HG03439 (cell line): ENCODE results near the gene ACOT13.
"Not testable (repeated sequence)": the region's sequence is repeated elsewhere in the genome, so short reads cannot be mapped to it uniquely, and the experiment has no call there.

Experiments
- ATAC-seq: cut with Tn5 transposase; IDR thresholded peaks from one replicate; pipeline ENCODE4 v1.9.1; 2021; ENCODE audit warnings: mild to moderate bottlenecking, moderate library complexity; ENCODE audit not compliant: unreplicated experiment

The ACOT13 gene

DNA sequence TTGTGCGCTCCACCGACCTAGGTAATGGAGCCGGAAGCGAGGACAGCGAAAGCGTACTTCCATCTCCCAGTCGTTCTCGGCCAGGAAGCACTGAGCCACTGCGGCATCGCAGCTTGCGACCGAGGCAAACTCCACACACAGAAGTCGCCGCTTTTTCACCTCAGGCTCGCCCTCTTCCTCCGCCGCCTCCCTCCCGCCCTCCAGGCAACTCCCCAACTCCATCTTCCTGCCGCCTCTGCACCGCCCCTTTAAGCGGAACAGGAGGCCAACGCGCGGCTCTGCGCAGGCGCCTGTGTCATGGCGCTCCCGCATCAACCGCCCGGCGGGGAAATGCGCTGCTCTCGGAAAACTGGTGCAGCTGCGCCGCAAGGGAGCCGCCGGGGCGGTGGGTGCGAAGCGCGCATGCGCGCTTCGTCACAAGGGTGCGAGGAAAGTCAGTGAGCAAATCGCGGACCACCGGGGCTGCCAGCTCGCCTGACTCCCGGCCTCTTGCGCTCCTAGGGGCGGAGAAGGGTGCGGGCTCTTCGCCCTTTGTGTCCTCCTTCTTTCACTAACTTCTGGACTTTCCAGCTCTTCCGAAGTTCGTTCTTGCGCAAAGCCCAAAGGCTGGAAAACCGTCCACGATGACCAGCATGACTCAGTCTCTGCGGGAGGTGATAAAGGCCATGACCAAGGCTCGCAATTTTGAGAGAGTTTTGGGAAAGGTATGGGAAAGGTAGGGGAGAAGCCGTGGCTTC is at the start of gene ACOT13, which contains the start of gene TDP2:
Gene ACOT13 (plus strand): TSS at position 437 of the 737 bp plus-strand sequence. CDS start 187 bp downstream, at position 624.
Gene TDP2 (minus strand): TSS at position 259 of the 737 bp plus-strand sequence. CDS start 37 bp downstream, at position 222.
- peak; percentile 98 for ATAC-seq

DNA sequence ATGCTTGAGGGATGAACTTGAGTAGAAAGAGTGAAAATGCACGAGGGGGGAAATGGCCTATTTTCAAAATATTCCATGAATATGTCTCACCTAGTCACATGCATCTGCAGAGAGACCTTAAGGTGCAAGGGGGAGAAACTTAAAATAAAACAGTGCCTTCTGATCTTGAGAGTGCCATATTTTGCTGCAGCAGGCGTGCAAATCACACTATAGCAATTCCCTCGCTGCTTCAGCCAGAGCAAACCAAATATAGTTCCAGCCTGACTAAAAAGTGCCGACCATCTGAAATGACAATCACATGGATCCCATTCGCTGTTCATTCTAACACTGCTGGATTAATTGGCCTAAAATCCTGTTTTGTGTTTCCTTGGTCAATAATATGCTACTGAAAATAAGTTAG is 47.2 kb upstream of the ACOT13 start:
- no peak for ATAC-seq

DNA sequence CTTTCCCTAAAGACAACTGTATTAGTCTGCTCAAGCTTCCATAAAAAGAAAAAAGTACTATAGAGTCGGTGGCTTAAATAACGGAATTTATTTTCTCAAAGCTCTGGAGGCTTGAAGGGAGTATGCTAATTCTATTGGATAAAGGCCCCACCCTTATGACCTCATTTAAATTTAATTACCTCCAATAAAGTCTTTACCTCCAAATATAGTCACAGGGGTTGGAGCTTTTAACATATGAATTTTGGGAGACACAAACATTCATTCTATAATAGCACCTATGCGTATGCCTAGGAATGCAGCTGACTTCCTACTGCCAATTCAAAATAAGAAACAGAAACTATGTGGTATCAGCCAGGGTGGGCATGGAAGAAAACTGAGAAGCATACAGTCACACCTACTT is 46.2 kb upstream of the ACOT13 start:
- ATAC-seq: no peak

DNA sequence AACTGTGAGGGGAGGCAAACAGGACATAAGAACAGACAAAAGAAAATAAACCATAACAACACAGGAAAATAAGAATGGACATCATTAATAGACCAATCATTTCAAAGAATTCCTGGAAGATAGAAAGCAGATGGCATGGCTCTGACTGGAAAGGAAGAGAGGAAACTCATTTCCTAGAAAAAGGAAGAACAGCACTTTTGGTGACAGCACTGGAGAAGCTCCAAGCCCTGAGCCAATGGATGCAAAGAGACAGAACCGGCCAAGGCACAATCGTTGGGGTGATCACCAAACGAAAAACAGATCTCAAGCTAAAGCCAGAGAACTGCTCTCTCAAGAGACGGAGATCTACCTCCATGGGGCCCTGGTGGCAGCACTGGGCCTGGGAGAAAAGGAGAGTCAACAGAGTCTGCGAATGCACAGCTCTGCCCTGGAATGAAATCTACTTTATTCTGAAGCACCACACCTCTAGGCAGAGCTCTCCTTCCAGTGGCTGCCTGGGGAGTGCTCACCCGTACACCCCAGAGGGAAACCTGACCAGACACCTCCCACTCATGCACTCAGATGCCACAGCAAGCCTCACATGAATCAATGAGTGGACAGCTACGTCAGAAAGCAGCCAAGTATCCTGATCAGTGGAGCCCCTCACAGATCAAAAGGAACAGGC is 45.1 kb upstream of the ACOT13 start:
- no peak for ATAC-seq

DNA sequence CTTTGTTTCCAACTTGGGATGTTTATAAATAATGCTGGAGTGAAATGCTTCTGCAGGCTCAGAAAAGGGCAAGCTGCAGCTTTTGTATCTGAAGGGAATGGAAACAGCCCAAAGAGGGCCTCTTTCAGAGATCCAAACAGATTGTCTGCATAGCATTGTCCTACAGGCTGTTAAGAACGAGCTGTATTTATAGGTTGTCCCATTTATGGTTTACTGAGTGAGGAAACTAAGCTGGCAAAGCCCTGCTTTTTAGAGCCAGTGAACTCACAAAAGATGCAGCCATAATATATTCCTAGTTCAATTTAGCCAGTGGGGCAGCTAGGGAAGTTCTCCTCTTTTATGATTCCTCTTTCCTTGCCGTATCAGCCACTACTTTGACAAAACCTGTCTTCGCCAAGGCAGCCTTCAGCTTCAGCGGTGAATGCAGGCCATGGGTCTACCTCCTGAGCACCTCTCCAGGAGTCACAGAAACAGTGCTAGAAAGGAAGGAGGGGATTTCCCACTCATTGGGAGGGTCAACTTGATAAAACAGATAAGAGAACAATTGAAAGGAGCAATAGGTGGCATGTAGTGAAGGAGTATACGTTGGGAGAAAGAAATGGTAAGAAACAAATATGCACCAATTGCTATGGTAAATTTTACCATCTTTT is 35.9 kb upstream of the ACOT13 start:
- ATAC-seq: no peak

DNA sequence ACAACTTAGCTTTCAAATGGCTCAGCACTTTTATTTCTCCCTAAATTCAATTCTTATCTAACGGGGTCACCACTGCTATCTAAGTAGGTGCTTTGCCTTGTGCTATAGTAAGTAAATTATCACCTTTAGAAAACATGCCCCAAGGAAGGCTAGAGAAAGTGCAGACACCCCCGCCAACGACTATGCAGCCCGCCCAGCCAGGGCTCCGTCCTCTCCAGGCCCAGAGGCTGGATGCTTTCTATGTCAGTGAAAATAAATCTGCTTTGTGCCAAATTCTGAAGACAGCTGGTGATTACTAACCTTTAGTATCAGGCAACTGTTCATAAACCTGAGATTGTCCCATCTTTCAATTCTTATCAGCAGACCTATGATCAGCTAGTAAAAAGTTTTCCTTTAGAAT is 35.2 kb upstream of the ACOT13 start:
- ATAC-seq: no peak

DNA sequence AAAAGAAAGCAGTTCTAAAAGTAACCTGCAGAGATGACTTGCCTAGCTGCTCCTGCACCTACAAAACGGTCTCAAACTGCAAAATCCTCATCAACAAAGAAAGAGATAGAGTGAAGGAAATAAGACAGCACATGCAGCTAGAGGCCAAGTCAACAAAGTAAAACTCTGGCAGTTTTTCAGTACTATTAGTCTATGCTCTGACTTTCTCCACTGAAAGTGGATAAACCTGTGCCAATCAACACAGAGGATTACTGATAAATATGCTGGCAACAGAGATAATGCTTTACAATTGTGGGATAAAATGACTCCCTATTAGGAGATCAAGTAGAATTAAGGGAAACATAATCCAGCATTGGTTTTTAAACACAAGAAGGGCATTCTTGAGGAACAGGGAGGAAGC is 34.3 kb upstream of the ACOT13 start:
- ATAC-seq: no peak

DNA sequence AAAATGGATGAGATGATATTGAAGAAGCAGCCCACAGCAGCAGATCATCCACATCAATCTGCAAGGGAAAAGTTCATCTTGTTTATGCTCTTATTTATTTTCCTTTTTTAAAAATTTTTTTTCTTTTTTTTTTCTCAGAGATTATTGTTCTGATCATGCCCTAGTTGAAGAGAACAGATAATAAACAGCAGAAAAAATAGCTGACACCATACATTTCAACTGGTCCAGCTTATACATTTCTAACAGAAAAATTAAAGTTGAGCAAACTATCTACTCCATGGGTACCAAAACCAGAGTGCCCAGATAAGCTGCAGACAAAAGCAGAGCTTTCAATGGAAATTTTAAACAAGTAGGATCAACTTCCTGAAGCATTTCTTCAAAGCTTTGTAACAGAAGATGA is 30.2 kb upstream of the ACOT13 start:
- no peak for ATAC-seq

DNA sequence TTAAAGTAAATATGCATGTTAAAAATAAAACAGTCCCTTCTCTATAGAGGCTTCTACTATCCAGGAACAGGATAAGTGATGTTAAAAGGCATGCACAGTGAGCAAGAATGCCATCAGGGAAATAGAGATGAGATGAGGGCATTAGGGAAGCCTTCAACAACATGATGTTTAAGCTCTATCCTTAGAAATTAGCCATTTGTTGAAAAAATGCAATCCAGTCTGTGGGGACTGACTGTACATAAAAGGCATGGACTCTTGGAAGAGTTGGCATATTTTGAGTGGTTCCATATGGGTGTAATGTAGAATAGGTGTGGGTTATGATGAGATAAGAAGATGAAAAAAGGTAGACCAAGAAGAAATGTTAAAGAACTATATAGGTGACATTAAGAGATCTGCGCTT is 26.7 kb upstream of the ACOT13 start:
- ATAC-seq: no peak

DNA sequence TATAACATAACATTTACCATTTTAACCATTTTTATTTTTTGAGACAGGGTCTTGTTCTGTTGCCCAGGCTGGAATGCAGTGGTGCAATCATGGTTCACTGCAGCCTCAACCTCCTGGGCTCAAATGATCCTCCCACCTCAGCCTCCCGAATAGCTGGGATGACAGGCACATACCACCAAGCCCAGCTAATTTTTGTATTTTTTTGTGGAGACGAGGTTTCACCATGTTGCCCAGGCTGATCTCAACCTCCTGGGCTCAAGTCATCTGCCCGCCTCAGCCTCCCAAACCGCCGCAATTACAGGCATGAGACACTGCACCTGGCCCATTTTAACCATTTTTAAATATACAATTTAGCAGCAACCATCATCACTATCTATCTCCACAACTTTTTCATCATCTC is 26.2 kb upstream of the ACOT13 start:
- ATAC-seq: not testable (repeated sequence)

DNA sequence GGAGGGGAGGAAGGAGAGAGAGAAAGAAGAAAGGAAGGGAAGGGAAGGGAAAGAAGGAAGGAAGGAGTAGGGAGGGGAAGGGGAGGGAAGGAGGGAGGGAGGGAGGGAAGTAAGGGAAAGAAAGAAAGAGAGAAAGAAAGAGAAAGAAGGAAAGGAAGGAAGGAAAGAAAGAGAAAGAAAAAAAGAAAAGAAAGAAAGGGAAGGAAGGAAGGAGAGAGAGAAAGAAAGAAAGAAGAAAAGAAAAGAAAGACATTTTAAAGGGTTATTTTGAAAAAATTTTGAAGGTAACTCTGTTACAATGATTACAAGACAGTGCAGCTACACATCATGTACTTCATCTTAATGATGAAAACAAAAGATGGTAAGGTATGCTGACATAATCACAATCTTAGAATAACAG is 24.8 kb upstream of the ACOT13 start:
- no peak for ATAC-seq

DNA sequence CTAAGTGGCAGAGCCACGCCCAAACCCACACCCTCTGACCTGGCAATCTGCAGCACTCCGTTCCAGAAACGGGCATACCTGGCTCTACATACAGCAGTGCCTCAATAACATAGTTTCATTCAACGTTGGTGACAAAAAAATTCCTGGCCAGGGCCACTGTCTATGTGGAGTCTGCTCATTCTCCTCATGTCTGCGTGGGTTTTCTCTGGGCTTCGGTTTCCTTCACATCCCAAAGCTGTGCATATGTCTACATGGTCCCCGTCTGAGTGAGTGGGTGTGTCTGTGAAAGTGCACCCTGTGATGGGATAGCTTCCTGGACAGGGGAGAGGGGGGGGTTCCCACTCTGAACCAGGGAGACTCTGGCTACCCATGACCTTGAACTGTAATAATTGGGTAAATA is 23.0 kb upstream of the ACOT13 start:
- ATAC-seq: no peak

DNA sequence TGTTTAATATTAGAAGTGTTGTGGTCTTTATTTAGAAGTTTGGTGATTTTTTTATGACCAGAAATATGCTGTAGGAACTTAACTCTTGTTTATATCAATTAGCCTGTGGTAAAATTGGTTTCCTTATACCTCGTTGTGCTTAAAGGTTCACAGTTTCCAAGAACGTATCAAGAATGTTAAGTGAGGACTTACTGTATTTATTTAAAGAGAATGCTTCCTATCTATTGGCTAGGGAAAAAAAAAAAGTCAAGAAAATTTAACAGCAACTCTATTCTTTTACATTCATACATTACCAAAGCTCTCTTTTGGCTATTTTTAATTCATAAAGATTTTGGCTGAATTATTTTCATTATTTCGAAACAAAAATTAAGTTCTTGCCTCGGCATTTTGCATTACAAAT is 22.5 kb upstream of the ACOT13 start:
- no peak for ATAC-seq

DNA sequence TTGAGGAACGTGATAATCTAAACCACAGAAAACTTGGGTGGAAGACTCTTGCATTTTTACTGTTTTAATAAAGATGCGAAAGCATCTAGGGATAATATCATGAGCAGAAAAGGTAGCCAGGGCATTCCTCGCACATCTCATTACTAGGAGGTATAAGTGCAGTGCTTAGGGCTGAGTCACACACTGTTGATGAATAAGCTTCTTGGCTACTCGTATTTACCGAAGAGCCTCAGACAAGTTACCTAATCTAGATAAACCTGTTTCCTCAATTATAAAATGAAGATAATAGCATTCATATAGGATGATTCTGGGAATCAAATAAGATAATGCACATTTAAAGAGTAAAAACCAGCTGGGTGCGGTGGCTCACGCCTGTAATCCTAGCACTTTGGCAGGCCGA is 20.1 kb upstream of the ACOT13 start:
- no peak for ATAC-seq

DNA sequence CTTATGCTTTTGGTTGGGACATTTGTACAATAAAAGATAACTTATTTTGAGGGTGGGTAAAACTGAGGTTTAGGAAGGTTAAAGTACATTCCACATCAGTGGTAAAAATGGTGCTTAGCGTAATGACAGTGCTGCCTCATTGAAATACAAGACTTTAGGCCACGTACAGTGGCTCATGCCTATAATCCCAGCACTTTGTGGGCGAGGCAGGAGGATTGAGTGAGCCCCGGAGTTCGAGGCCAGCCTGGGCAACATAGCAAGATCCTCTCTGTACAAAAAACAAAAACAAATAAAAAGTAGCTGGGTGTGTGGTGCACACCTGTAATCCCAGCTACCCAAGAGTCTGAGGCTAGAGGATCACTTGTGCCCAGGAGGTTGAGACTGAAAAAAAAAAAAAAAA is 18.6 kb upstream of the ACOT13 start:
- no peak for ATAC-seq

DNA sequence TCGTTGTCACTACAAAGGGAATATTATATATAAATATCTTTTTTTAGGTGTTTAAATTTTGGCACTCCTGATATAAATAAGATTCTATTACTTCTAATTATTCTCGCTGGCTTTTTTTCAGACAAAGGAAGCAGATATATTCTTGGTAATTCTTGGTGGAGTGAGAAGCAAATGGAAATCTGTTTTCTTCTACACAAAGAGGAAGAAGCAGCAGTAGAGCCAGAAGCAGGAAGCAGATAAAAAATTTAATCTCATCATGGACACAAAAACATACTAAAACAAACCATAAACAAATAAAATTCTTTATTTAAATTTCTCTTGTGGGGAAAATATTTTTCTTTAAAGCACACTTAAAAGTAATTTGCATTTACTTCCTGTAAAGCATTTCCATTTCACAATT is 17.2 kb upstream of the ACOT13 start:
- ATAC-seq: no peak

DNA sequence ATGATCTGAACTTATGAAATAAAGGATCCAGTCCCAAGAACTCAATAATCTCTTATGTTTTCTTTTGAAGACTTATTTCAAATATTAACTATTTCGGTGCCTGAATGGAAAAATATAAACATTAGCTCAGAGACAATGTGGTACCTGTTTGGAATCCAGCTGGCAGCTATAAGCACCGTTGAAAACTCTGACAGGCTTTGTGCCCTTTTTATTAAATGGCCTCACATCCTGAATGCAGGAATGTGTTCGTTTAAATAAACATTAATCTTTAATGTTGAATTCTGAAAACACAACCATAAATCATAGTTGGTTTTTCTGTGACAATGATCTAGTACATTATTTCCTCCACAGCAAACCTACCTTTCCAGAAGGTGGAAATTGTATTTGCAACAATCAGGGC is 16.5 kb upstream of the ACOT13 start:
- no peak for ATAC-seq

DNA sequence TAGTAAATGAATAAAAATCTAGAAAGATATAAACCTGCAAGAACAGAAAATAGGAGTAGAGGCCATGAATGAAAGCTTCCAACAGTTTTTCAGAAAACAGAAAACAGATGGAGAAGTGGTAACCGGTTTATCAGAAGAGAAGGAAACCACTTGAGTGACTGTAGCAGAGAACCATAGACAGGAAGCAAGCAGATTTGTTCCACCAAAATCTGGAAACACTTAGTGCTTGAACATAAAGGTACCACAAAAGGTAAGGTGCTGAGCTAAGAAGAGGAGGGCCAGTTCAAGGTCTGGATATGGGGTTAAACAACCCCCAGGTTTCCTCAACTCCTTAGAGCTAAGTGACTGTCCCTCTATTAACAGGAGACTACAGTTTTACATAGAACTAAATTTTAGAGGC is 11.7 kb upstream of the ACOT13 start:
- no peak for ATAC-seq

DNA sequence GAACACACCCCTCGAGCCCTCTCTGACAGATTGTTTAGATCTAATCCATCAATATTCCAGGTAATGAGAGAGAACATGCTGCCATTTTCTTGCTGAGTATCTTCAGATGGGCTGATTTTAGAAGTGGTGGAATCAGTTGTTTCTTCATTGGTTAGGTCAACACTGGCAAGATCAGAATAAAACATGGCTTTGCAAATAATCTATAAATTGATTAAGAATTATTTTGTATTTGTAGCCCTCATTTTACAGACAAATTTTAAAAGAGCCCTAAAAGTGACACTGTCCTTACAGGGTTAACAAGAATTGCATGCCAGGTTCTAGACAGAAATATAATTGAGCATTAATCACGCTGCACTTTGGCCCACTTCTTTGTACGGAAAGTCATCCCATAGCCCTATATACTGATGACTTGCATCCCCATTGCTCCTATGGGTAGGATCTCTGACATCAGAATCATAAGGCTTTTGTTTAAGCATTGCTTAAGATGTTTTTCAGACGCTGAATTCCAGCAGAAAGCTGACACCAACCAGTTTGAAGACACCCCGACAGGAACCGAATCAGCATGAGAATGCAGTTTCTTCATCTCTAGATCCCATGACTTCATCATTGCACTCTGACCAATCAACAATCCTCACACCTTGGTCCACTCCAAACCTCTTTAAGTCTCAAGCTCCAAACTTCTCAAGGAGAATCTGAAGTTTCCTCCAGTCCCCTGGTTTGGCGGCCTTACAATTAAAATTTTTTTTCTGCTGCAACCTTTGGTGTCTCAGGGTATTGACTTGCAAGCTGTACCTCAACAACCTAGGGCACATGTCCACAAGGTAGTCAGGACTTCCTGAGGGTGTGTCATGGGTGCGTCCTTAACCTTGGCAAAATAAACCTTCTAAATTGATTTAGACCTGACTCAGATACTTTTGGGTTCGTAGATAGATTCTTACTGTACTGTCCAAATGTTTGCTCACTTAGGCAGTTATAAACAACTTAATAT is 8.0 kb upstream of the ACOT13 start:
- ATAC-seq: no peak

DNA sequence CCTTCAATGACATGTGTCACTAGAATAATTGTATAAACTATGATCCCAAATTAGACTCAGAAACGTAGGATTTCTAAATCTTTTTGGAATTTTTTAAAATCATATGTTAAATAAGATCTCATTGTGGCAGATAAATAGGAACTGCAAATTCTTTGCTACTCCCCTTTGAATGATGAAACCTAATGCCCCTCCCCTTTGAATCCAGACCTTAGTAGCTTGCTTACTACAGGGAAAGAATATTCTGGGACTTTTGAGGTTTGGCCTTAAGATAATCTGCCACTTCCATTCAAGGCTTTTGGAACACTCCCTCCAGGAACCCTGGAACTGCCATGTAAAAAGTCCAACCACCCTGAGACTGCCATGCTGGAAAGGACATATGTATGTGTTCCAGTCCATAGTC is 7.3 kb upstream of the ACOT13 start:
- no peak for ATAC-seq

DNA sequence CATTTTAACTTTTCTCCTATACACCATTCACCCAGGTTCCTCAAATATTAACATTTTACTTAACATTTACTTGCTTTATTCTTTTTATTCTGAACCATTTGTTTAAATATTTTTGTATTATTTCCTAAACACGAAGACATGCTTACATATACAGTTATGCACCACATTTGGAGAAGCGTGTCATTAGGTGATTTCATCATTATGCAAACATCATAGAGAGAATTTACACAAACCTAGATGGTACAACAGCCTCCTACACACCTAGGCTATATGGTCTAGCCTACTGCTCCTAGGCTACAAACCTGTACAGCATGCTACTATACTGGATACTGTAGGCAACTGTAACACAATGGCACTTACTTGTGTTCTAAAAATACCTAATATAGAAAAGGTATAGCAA is 6.8 kb upstream of the ACOT13 start:
- no peak for ATAC-seq
